Measurements from ENCODE around the gene FMNL2. TPM values are rescaled to one million over a fixed set of nuclear protein-coding genes. Genes with fewer than 3 reads are reported as not detected.

FMNL2 gene
- total RNA-seq, 1 experiment from 2014 or later, result 33.6 TPM

GRCh38 chr2:152572031-152572430 is 237.1 kb downstream of the FMNL2 start:
- H3K36me3 Mint-ChIP-seq (ENCODE audit: insufficient read depth in 1 of 3, low read depth in 3 of 3), result peaks cover 0 to 4% (median 3%) of the 10 kb centered on the region in 3 experiments; a peak in 2 of 7 replicates
- Histone ChIP-seq H3K4me2 (ENCODE audit: insufficient read depth, insufficient read length, low read length) (no peak overlapping the region), H3K79me2 (ENCODE audit: insufficient read depth, low read length) (no peaks in the 10 kb centered on the region), H3K27me3 (ENCODE audit: insufficient read depth, low read length) (no peaks in the 10 kb centered on the region), H2AFZ (ENCODE audit: low read length) (no peak overlapping the region), H3K18ac (ENCODE audit: insufficient read length, low read depth, low read length) (no peak overlapping the region), H2BK5ac (ENCODE audit: insufficient read length, low read length) (no peak overlapping the region), H4K20me1 (ENCODE audit: control insufficient read depth, insufficient read depth, insufficient read length) (no peaks in the 10 kb centered on the region), H4K5ac (ENCODE audit: insufficient read length, low read depth, low read length) (no peak overlapping the region), H3K23me2 (ENCODE audit: insufficient read length, low read depth, low read length, poor library complexity, severe bottlenecking) (no peaks in the 10 kb centered on the region), H2AK5ac (ENCODE audit: insufficient read length, low read length) (no peak overlapping the region), H2BK120ac (ENCODE audit: low read depth, low read length, poor library complexity, severe bottlenecking) (no peak overlapping the region), H3K4ac (ENCODE audit: low read depth, low read length) (no peak overlapping the region), H3K23ac (ENCODE audit: insufficient read length, low read depth, low read length) (no peak overlapping the region), H3K56ac (ENCODE audit: insufficient read length, low read depth, low read length) (no peak overlapping the region), H3K27ac (ENCODE audit: insufficient read length, low read depth, low read length) (no peak overlapping the region), H2BK20ac (ENCODE audit: low read depth, low read length, poor library complexity, severe bottlenecking) (no peak overlapping the region), H2BK12ac (ENCODE audit: insufficient read length, low read depth, low read length) (no peak overlapping the region), H3T11ph (ENCODE audit: low read length) (no peak overlapping the region), H3K9me3 (ENCODE audit: control insufficient read depth, low read depth, low read length) (no peaks in the 10 kb centered on the region), H4K91ac (ENCODE audit: insufficient read length, low read depth, low read length) (no peak overlapping the region), H3K14ac (ENCODE audit: insufficient read depth, low read length) (no peak overlapping the region), H3K79me1 (ENCODE audit: insufficient read depth, low read depth, low read length, poor library complexity, severe bottlenecking) (no peaks in the 10 kb centered on the region), H4K8ac (replicated peaks; ENCODE audit: insufficient read length, low read depth, low read length) (no peak overlapping the region), H3K4me1 (ENCODE audit: insufficient read depth, low read length) (no peaks in the 10 kb centered on the region), H3K9ac (ENCODE audit: extremely low read depth, insufficient read length, low read length) (no peak overlapping the region), H2BK15ac (ENCODE audit: low read depth, low read length) (no peak overlapping the region)
- H3K4me3 Mint-ChIP-seq, result no peak overlapping the region
- DNase-seq, result no peak
- H3K9me3 Mint-ChIP-seq, result no peaks in the 10 kb centered on the region
- no CpG with 5 or more reads among the region's 1 CpG for WGBS (ENCODE audit: extremely low coverage, insufficient read length, low lambda C conversion rate)
- H3K27ac Mint-ChIP-seq, result no peak overlapping the region
- TF ChIP-seq CTCF (conservative IDR thresholded peaks at IDR 0.05), result no peak
- H3K4me1 Mint-ChIP-seq, result peaks cover 14 to 17% of the 10 kb centered on the region in 2 experiments
- H3K27me3 Mint-ChIP-seq (ENCODE audit: low read depth), result no peaks in the 10 kb centered on the region

All from H9 (cell line).